SU-DHL-6 (cell line): ENCODE measurements around the gene TTC3.

Experiments used
- EZH2phosphoT487 ChIP-seq: fragments of 200-600 bp; sonication (generic), shearing (Covaris generic); conservative IDR thresholded peaks from 2 replicates; pipeline ENCODE4 v1.6.1; 2018; ENCODE audit warnings: mild to moderate bottlenecking, antibody characterized with exemption, low read length, moderate library complexity, mixed read lengths
- TF ChIP-seq, protein P1 (sequence below): fragments of 200-600 bp; sonication (generic); IDR thresholded peaks from one replicate; pipeline ENCODE4 v1.5.1; 2017; ENCODE audit warnings: antibody characterized with exemption, mild to moderate bottlenecking, low read length, moderate library complexity; ENCODE audit not compliant: insufficient read depth, poor library complexity, severe bottlenecking

DNA sequence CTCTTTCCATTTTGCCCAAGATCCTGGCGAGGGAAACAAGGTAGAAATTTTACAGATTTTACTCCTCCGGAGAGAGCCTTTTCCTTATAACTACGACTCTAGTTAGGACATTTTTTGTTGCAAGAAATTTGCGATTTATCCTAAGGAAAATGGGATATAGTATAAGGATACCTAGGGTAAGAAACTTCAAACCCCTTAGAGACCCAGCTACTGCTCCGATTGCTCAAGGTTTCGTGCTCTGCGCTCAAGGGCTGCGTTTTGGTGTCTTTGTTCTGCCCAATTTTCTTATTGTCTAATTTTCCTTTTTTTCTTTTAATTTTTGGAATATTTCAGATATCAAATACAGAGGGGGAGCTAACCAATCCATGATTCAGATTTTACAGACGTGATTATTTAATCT lies 1.5 kb downstream of the TTC3 start:
- TF ChIP-seq EZH2phosphoT487, result no peak
- TF ChIP-seq, protein P1, sequence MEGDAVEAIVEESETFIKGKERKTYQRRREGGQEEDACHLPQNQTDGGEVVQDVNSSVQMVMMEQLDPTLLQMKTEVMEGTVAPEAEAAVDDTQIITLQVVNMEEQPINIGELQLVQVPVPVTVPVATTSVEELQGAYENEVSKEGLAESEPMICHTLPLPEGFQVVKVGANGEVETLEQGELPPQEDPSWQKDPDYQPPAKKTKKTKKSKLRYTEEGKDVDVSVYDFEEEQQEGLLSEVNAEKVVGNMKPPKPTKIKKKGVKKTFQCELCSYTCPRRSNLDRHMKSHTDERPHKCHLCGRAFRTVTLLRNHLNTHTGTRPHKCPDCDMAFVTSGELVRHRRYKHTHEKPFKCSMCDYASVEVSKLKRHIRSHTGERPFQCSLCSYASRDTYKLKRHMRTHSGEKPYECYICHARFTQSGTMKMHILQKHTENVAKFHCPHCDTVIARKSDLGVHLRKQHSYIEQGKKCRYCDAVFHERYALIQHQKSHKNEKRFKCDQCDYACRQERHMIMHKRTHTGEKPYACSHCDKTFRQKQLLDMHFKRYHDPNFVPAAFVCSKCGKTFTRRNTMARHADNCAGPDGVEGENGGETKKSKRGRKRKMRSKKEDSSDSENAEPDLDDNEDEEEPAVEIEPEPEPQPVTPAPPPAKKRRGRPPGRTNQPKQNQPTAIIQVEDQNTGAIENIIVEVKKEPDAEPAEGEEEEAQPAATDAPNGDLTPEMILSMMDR, result no peak
